Measurements from ENCODE around the gene FUBP3.

Gene FUBP3

GRCh38 chr9:130578865-130579737 lies at the start of gene FUBP3:
Gene FUBP3, plus strand, starts transcription at chr9:130579577. Its CDS starts 104 bp downstream, at chr9:130579681.
- FAIRE-seq: no peak

DNA sequence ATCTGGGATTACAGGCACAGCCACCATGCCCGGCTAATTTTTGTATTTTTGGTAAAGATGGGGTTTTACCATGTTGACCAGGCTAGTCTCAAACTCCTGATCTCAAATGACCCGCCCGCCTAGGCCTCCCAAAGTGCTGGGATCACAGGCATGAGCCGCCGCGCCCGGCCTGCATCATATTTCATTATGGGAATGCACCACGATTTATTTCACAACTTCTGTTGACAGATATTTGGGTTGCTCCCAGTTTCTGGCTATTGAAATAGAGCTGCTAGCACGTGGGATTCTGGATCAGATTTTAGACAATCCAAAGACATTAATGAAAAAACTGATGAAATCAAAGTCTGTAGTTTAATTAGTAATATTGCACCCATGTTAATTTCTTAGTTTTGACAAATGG lies 48.4 kb upstream of the FUBP3 start:
- no peak for FAIRE-seq

DNA sequence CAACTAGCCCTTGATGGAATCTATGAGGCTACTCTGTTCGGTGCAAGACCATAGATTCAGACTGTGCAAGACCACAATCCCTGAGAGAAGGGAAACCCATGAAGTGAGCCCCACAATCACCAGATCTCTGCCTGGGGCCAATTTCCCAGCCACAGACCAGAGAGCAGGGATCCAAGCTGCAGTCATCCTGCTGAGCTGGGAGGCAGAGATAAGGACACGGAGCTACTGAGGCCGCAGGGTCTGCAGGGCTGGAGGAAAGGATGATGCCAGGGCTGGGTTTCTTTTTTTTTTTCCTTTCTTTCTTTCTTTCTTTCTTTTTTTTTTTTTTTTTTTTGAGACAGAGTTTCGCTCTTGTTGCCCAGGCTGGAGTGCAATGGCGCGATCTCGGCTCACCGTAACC lies 47.7 kb upstream of the FUBP3 start:
- no peak for FAIRE-seq

GRCh38 chr9:130532426-130533080 lies 46.8 kb upstream of the FUBP3 start:
- FAIRE-seq: no peak

- no peak for FAIRE-seq
Observed at GRCh38 chr9:130535818-130536521, 43.4 kb upstream of the FUBP3 start.

GRCh38 chr9:130536701-130537107 lies 42.7 kb upstream of the FUBP3 start:
- FAIRE-seq: no peak

- FAIRE-seq: no peak
Observed at GRCh38 chr9:130537346-130538050, 41.9 kb upstream of the FUBP3 start.

GRCh38 chr9:130539420-130540223 lies 39.8 kb upstream of the FUBP3 start:
- no peak for FAIRE-seq

- FAIRE-seq: no peak
Observed at GRCh38 chr9:130541533-130541932, 37.8 kb upstream of the FUBP3 start.

- FAIRE-seq: no peak
Observed at GRCh38 chr9:130542038-130542437, 37.3 kb upstream of the FUBP3 start.

GRCh38 chr9:130542457-130543228 lies 36.7 kb upstream of the FUBP3 start:
- no peak for FAIRE-seq

GRCh38 chr9:130543368-130543767 lies 36.0 kb upstream of the FUBP3 start:
- FAIRE-seq: no peak

GRCh38 chr9:130543859-130544258 lies 35.5 kb upstream of the FUBP3 start:
- FAIRE-seq: no peak

DNA sequence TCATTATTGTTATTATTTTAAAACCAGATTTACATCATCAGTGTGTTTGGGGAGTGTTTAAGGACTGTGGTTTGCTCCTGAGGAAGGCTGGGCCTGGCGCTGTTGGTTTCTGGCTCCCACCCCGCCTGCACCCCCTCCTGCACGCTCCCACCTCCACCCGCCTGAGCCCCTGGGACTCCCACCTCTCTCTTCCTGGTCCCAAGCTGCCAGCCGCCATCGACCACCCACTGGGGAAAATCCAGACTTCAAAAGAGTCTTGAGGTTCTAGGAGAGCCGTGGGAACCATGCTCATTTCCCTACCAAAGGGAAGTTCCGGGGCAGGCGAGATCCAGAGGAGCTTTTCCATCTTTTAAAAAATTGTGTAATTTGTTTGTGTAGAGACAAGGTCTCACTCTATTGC lies 35.0 kb upstream of the FUBP3 start:
- FAIRE-seq: no peak

DNA sequence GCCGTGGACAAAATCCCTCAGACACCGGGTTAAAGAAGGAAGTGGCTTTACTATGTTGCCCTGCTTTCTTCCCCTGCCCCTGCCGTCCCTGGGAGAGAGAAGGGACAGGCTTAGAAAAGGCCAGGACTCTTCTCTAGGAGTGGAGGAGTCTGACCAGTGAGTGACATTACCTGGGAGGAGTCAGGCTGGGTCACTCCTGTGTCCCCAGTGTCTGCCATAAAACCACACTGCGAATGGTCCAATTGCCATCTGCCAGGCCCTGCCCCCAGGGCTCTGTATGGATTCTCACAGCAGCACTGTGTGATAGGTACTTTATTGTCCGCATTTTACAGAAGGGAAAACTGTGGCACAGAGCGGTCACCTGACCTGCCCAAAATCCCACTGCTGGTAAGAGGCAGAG lies 31.3 kb upstream of the FUBP3 start:
- FAIRE-seq: no peak

- FAIRE-seq: no peak
Observed at GRCh38 chr9:130549093-130549735, 30.2 kb upstream of the FUBP3 start.

GRCh38 chr9:130554606-130555005 lies 24.8 kb upstream of the FUBP3 start:
- FAIRE-seq: no peak

GRCh38 chr9:130555061-130555460 lies 24.3 kb upstream of the FUBP3 start:
- FAIRE-seq: no peak

GRCh38 chr9:130555968-130556367 lies 23.4 kb upstream of the FUBP3 start:
- FAIRE-seq: no peak

- no peak for FAIRE-seq
Observed at GRCh38 chr9:130556396-130557076, 22.8 kb upstream of the FUBP3 start.
